ENCODE data around the gene SERTAD2.

DNA sequence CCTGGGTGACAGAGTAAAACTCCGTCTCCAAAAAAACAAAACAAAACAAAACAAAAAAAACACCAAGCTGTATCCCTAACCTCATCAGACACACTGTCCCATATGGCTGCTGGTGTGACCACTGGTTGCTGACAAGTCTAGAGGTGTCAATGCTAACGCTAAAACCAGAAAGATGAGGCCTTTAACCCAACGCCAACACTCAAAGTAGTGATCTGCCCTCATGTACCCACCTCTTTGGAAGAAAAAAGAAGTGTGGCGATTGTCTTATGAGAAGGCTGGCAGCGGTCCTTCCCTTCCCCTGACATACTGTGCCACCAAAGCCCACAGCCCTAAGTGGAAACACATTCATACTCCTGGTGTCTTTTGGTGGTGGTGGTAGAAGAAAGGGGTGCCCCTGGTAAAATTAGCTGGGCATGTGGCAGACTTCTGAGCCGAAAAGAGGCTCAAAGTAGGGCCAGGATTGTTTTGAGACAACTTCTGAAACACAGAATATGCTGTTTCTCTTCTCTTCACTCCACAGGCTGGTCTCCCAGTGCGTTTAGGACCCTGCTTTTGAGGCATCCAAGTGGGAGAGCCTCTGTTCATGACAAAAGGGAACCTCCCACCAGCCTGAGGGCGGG lies 9.8 kb downstream of the SERTAD2 start:
- TF ChIP-seq, protein P1, sequence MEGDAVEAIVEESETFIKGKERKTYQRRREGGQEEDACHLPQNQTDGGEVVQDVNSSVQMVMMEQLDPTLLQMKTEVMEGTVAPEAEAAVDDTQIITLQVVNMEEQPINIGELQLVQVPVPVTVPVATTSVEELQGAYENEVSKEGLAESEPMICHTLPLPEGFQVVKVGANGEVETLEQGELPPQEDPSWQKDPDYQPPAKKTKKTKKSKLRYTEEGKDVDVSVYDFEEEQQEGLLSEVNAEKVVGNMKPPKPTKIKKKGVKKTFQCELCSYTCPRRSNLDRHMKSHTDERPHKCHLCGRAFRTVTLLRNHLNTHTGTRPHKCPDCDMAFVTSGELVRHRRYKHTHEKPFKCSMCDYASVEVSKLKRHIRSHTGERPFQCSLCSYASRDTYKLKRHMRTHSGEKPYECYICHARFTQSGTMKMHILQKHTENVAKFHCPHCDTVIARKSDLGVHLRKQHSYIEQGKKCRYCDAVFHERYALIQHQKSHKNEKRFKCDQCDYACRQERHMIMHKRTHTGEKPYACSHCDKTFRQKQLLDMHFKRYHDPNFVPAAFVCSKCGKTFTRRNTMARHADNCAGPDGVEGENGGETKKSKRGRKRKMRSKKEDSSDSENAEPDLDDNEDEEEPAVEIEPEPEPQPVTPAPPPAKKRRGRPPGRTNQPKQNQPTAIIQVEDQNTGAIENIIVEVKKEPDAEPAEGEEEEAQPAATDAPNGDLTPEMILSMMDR (IDR thresholded peaks at IDR 0.05) = no peak
- TF ChIP-seq EP300 (IDR thresholded peaks at IDR 0.05; ENCODE audit: low read depth) = no peak
- no peak for TF ChIP-seq POLR2A (IDR thresholded peaks at IDR 0.05)
- TF ChIP-seq POLR2AphosphoS5 (IDR thresholded peaks at IDR 0.05) = no peak

All from transverse colon (tissue), 4 donors.